ENCODE data around the gene TEX12.
"Not testable (repeated sequence)": the region's sequence is repeated elsewhere in the genome, so short reads cannot be mapped to it uniquely, and the experiment has no call there.

The TEX12 gene

GRCh38 chr11:112165049-112165448 lies 2.1 kb upstream of the TEX12 start:
- DNase-seq = no peak

GRCh38 chr11:112166562-112166961 lies 610 bp upstream of the TEX12 start:
- no peak for DNase-seq

GRCh38 chr11:112172362-112172994 lies 5.3 kb downstream of the TEX12 start:
- DNase-seq = no peak

GRCh38 chr11:112173152-112173551 lies 6.0 kb downstream of the TEX12 start:
- DNase-seq = no peak

- peak; percentile 24 for DNase-seq
These were observed 7.8 kb downstream of the TEX12 start, which contains the start of gene BCO2 for GRCh38 chr11:112174789-112175598. Gene BCO2 (plus strand): TSS chr11:112175512. CDS start chr11:112175602, 90 bp downstream.

- no peak for DNase-seq
These were observed 8.4 kb downstream of the TEX12 start for GRCh38 chr11:112175599-112175952.

- no peak for DNase-seq
These were observed 8.9 kb downstream of the TEX12 start for GRCh38 chr11:112176077-112176476.

GRCh38 chr11:112177589-112177988 lies 10.4 kb downstream of the TEX12 start:
- no peak for DNase-seq

GRCh38 chr11:112178428-112178827 lies 11.3 kb downstream of the TEX12 start:
- DNase-seq = no peak

GRCh38 chr11:112178936-112179335 lies 11.8 kb downstream of the TEX12 start:
- no peak for DNase-seq

GRCh38 chr11:112179601-112180000 lies 12.4 kb downstream of the TEX12 start:
- DNase-seq = no peak

- DNase-seq = no peak
These were observed 15.7 kb downstream of the TEX12 start for GRCh38 chr11:112182867-112183266.

GRCh38 chr11:112185883-112186282 lies 18.7 kb downstream of the TEX12 start:
- no peak for DNase-seq

- no peak for DNase-seq
These were observed 19.1 kb downstream of the TEX12 start for GRCh38 chr11:112186304-112186703.

GRCh38 chr11:112195113-112195512 lies 27.9 kb downstream of the TEX12 start:
- not testable (repeated sequence) for DNase-seq

GRCh38 chr11:112195951-112196351 lies 28.8 kb downstream of the TEX12 start:
- DNase-seq = no peak

GRCh38 chr11:112196519-112197087 lies 29.4 kb downstream of the TEX12 start:
- DNase-seq = no peak

- DNase-seq = not testable (repeated sequence)
These were observed 31.9 kb downstream of the TEX12 start for GRCh38 chr11:112199101-112199500.

- DNase-seq = no peak
These were observed 33.1 kb downstream of the TEX12 start for GRCh38 chr11:112200252-112200651.

- DNase-seq = no peak
These were observed 38.9 kb downstream of the TEX12 start for GRCh38 chr11:112206071-112206470.

GRCh38 chr11:112210890-112211289 lies 43.7 kb downstream of the TEX12 start:
- DNase-seq = no peak

- no peak for DNase-seq
These were observed 44.4 kb downstream of the TEX12 start for GRCh38 chr11:112211536-112211935.

GRCh38 chr11:112212290-112212689 lies 45.1 kb downstream of the TEX12 start:
- no peak for DNase-seq

GRCh38 chr11:112212710-112213109 lies 45.5 kb downstream of the TEX12 start:
- no peak for DNase-seq
